HEK293T (cell line): ENCODE measurements around the gene USP31.

Source experiments
- CTCF ChIA-PET: fragments of 350-600 bp; formaldehyde crosslinking; extraction: SDS; loops from one replicate; lab custom pipeline; 2021; ENCODE audit warnings: antibody characterized with exemption, inconsistent platforms; lab: Yijun Ruan, JAX
- POLR2A ChIA-PET: fragments of 350-600 bp; formaldehyde crosslinking; extraction: SDS; loops from one replicate; lab custom pipeline; 2020; ENCODE audit warnings: antibody characterized with exemption, inconsistent platforms; lab: Yijun Ruan, JAX
- DNase-seq: peaks from one replicate; pipeline ENCODE4 v3.0.0; 2012; ENCODE audit warnings: mixed read lengths; ENCODE audit errors: extremely low spot score
- ARNT ChIP-seq: fragments of 450-650 bp; IDR thresholded peaks from 2 replicates; pipeline ENCODE4 v1.6.1; 2017; ENCODE audit warnings: mild to moderate bottlenecking
- BHLHE40 ChIP-seq: fragments of 450-650 bp; IDR thresholded peaks from 2 replicates; pipeline ENCODE4 v1.6.1; 2016; ENCODE audit warnings: mild to moderate bottlenecking, moderate library complexity, borderline replicate concordance
- CTBP1 ChIP-seq: fragments of 450-650 bp; IDR thresholded peaks from 2 replicates; pipeline ENCODE4 v1.6.1; 2016; ENCODE audit warnings: borderline replicate concordance
- ELF4 ChIP-seq: fragments of 450-650 bp; IDR thresholded peaks from 2 replicates; pipeline ENCODE4 v1.6.1; 2017; ENCODE audit warnings: antibody characterized with exemption
- FOXA1 ChIP-seq: fragments of 450-650 bp; IDR thresholded peaks from 2 replicates; pipeline ENCODE4 v1.6.1; 2016; ENCODE audit warnings: mild to moderate bottlenecking
- FOXK2 ChIP-seq: fragments of 450-650 bp; IDR thresholded peaks from 2 replicates; pipeline ENCODE4 v1.6.1; 2016; ENCODE audit warnings: mild to moderate bottlenecking
- FOXM1 ChIP-seq: fragments of 450-650 bp; IDR thresholded peaks from 2 replicates; pipeline ENCODE4 v1.6.1; 2017; ENCODE audit warnings: mild to moderate bottlenecking, borderline replicate concordance
- HDGF ChIP-seq: fragments of 450-650 bp; IDR thresholded peaks from 2 replicates; pipeline ENCODE4 v1.6.1; 2017; ENCODE audit warnings: antibody characterized with exemption, borderline replicate concordance
- L3MBTL2 ChIP-seq: fragments of 450-650 bp; conservative IDR thresholded peaks from 2 replicates; pipeline ENCODE4 v1.6.1; 2016; ENCODE audit warnings: mild to moderate bottlenecking
- LEF1 ChIP-seq: fragments of 450-650 bp; IDR thresholded peaks from 2 replicates; pipeline ENCODE4 v1.6.1; 2017; ENCODE audit warnings: mild to moderate bottlenecking, borderline replicate concordance
- NFRKB ChIP-seq: fragments of 450-650 bp; IDR thresholded peaks from 2 replicates; pipeline ENCODE4 v1.6.1; 2016; ENCODE audit warnings: mild to moderate bottlenecking, moderate library complexity
- PKNOX1 ChIP-seq: fragments of 450-650 bp; IDR thresholded peaks from 2 replicates; pipeline ENCODE4 v1.6.1; 2016
- SP1 ChIP-seq: fragments of 450-650 bp; IDR thresholded peaks from 2 replicates; pipeline ENCODE4 v1.6.1; 2017
- SUZ12 ChIP-seq: fragments of 450-650 bp; IDR thresholded peaks from 2 replicates; pipeline ENCODE4 v1.6.1; 2016; ENCODE audit warnings: mild to moderate bottlenecking
- TARDBP ChIP-seq: fragments of 450-650 bp; IDR thresholded peaks from 2 replicates; pipeline ENCODE4 v1.6.1; 2016
- ZNF384 ChIP-seq: fragments of 450-650 bp; IDR thresholded peaks from 2 replicates; pipeline ENCODE4 v1.6.1; 2016

USP31 gene

GRCh38 chr16:23080329-23080728 is 68.9 kb downstream of the USP31 start:
- TF ChIP-seq LEF1 (no peak), ARNT (no peak), HDGF (no peak), FOXA1 (no peak), SUZ12 (no peak), ZNF384 (no peak), TARDBP (no peak), FOXM1 (no peak), L3MBTL2 (no peak), ELF4 (no peak), NFRKB (no peak), SP1 (no peak), PKNOX1 (no peak), FOXK2 (no peak), BHLHE40 (no peak), CTBP1 (no peak)
- ChIA-PET CTCF (no interaction called here), POLR2A (no interaction called here)
- DNase-seq, result no peak

- DNase-seq, result no peak
- CTCF ChIA-PET, result no interaction called here
- POLR2A ChIA-PET, result interaction anchor here (0.6 kb wide), 1 partner anchor 54 kb away, joined by 3 read pairs; no protein-coding TSS in a partner anchor
- TF ChIP-seq FOXA1, result no peak
- TF ChIP-seq FOXM1, result no peak
- no peak for TF ChIP-seq ZNF384
- TF ChIP-seq NFRKB, result no peak
- TF ChIP-seq TARDBP, result no peak
- no peak for TF ChIP-seq ELF4
- TF ChIP-seq SP1, result no peak
- TF ChIP-seq PKNOX1, result no peak
- TF ChIP-seq ARNT, result no peak
- TF ChIP-seq BHLHE40, result no peak
- no peak for TF ChIP-seq SUZ12
- TF ChIP-seq CTBP1, result no peak
- no peak for TF ChIP-seq L3MBTL2
- TF ChIP-seq HDGF, result no peak
- TF ChIP-seq FOXK2, result no peak
- no peak for TF ChIP-seq LEF1
These were observed 69.5 kb downstream of the USP31 start for GRCh38 chr16:23079675-23080301.

GRCh38 chr16:23074423-23074822 is 74.8 kb downstream of the USP31 start:
- ChIA-PET POLR2A (no interaction called here), CTCF (no interaction called here)
- no peak for TF ChIP-seq ARNT
- TF ChIP-seq TARDBP, result no peak
- no peak for TF ChIP-seq FOXA1
- no peak for TF ChIP-seq BHLHE40
- TF ChIP-seq ELF4, result no peak
- TF ChIP-seq PKNOX1, result no peak
- no peak for TF ChIP-seq FOXK2
- no peak for TF ChIP-seq HDGF

DNA sequence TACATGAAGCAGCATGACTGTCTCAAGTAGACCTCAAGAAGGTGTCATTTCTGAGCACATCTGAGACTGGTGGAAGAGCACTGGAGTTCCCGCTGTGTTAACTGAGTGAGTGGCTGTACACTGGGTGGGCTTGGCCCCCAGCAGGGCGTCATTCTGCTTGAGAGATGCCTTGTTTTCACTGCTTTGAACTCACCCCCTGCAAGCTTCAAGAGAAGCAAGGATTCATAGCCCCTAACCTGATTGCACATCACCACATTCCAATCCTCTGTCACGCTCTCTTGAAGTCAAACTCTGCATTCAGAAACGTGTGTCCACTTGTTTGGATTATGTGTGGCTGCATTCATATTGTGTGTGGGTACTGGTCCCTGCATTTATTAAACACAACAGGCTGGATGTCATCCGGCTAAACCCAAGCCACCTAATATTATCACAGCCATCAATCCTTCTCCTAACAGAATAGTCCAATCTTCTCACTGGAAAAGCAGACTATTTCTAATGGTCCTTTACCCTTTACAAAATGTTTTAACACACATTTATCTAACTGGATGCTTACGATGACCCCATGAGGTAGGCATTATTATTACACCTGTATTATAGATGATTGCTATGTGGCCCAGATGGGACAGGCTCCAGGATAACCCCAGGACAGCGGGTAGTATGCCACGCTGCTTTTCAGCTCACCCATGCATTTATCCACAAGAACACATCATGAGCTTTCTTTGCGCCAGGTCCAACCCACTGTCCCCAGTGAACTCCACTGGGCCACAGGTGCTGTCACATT is 76.3 kb downstream of the USP31 start:
- no peak for DNase-seq
- POLR2A ChIA-PET, result no interaction called here

More at GRCh38 chr16:23074423-23074822, 74.8 kb downstream of the USP31 start:
- no peak for DNase-seq

More for the DNA sequence above, 76.3 kb downstream of the USP31 start:
- CTCF ChIA-PET, result no interaction called here
- no peak for TF ChIP-seq LEF1
- TF ChIP-seq FOXA1, result no peak
- no peak for TF ChIP-seq L3MBTL2
- TF ChIP-seq CTBP1, result no peak
- no peak for TF ChIP-seq SP1
- TF ChIP-seq BHLHE40, result no peak
- TF ChIP-seq ARNT, result no peak
- TF ChIP-seq FOXK2, result no peak
- TF ChIP-seq TARDBP, result no peak
- TF ChIP-seq FOXM1, result no peak
- no peak for TF ChIP-seq NFRKB
- TF ChIP-seq ELF4, result no peak
- TF ChIP-seq ZNF384, result no peak
- no peak for TF ChIP-seq SUZ12
- TF ChIP-seq PKNOX1, result no peak
- no peak for TF ChIP-seq HDGF
